Neuronal stem cell (in vitro differentiated cells): ENCODE data around the gene ADRA2B.

Experiments
- DNase-seq: peaks from one replicate; pipeline ENCODE4 v3.0.0-alpha.2; 2013; ENCODE audit warnings: low spot score
- H2AFZ ChIP-seq: one replicate; pipeline ENCODE4 v1.6.1; 2013; ENCODE audit warnings: mild to moderate bottlenecking, low read length, inconsistent platforms
- H2AK5ac ChIP-seq: 2 replicates; pipeline ENCODE4 v1.6.1; 2013; ENCODE audit warnings: low read depth, mild to moderate bottlenecking, inconsistent platforms, low read length, moderate library complexity, mixed read lengths
- H2BK120ac ChIP-seq: 2 replicates; pipeline ENCODE4 v1.6.1; 2013; ENCODE audit warnings: low read depth, mild to moderate bottlenecking, inconsistent platforms, low read length, moderate library complexity, mixed read lengths
- H2BK12ac ChIP-seq: one replicate; pipeline ENCODE4 v1.6.1; 2013; ENCODE audit warnings: low read length, inconsistent platforms
- H2BK15ac ChIP-seq: 2 replicates; pipeline ENCODE4 v1.6.1; 2013; ENCODE audit warnings: mild to moderate bottlenecking, low read length, inconsistent platforms, mixed read lengths
- H2BK5ac ChIP-seq: one replicate; pipeline ENCODE4 v1.6.1; 2013; ENCODE audit warnings: inconsistent platforms, mild to moderate bottlenecking, low read length, moderate library complexity
- H3K14ac ChIP-seq: one replicate; pipeline ENCODE4 v1.6.1; 2013; ENCODE audit warnings: low read length, inconsistent platforms
- H3K18ac ChIP-seq: 2 replicates; pipeline ENCODE4 v1.6.1; 2013; ENCODE audit warnings: low read length, inconsistent platforms
- H3K23ac ChIP-seq: 2 replicates; pipeline ENCODE4 v1.6.1; 2013; ENCODE audit warnings: low read depth, mild to moderate bottlenecking, mixed read lengths, low read length, inconsistent platforms; ENCODE audit not compliant: poor library complexity
- H3K27ac ChIP-seq: replicated peaks from 3 replicates; pipeline ENCODE4 v1.5.1; 2013; ENCODE audit warnings: low read length, inconsistent platforms
- H3K27me3 ChIP-seq, 3 experiments: 2 replicates each; pipeline ENCODE4 v1.6.1; 2013; ENCODE audit warnings: low read length in 3 of 3, mild to moderate bottlenecking in 2 of 3, inconsistent platforms in 1 of 3, low read depth in 1 of 3, mixed read lengths in 1 of 3, moderate library complexity in 1 of 3; ENCODE audit not compliant: control insufficient read depth in 3 of 3, insufficient read depth in 3 of 3
- H3K36me3 ChIP-seq, 2 donors: replicated peaks in 1 of 2; 2 replicates each; pipeline ENCODE4 v1.6.1; 2013; ENCODE audit warnings: low read length in 2 of 2; ENCODE audit not compliant: control insufficient read depth in 2 of 2, insufficient read depth in 2 of 2
- H3K4ac ChIP-seq: 2 replicates; pipeline ENCODE4 v1.6.1; 2013; ENCODE audit warnings: inconsistent platforms, mild to moderate bottlenecking, low read length, moderate library complexity
- H3K4me1 ChIP-seq, 2 donors: 1 replicate in 1 of 2; 2 replicates in 1 of 2; pipeline ENCODE4 v1.6.1; 2013; ENCODE audit warnings: low read length in 2 of 2, low read depth in 1 of 2; ENCODE audit not compliant: control insufficient read depth in 2 of 2, insufficient read depth in 1 of 2
- H3K4me2 ChIP-seq: one replicate; pipeline ENCODE4 v1.6.1; 2013; ENCODE audit warnings: mild to moderate bottlenecking, low read length, inconsistent platforms; ENCODE audit not compliant: insufficient read depth, poor library complexity, severe bottlenecking
- H3K4me3 ChIP-seq, 2 donors: 2 replicates each; pipeline ENCODE4 v1.5.1; 2013; ENCODE audit warnings: low read length in 2 of 2, mild to moderate bottlenecking in 2 of 2, inconsistent platforms in 1 of 2, moderate library complexity in 1 of 2
- H3K79me1 ChIP-seq: one replicate; pipeline ENCODE4 v1.6.1; 2013; ENCODE audit warnings: low read depth, mild to moderate bottlenecking, inconsistent platforms, low read length, moderate library complexity
- H3K9ac ChIP-seq: one replicate; pipeline ENCODE4 v1.6.1; 2013; ENCODE audit warnings: mild to moderate bottlenecking, low read depth, low read length, inconsistent platforms; ENCODE audit not compliant: poor library complexity
- H3K9me3 ChIP-seq, 2 donors: replicated peaks in 1 of 2; 2 replicates each; pipeline versions ENCODE3 to v1.6.1; 2013; ENCODE audit warnings: low read length in 2 of 2, mild to moderate bottlenecking in 2 of 2, inconsistent platforms in 1 of 2, low read depth in 1 of 2, mixed read lengths in 1 of 2, moderate library complexity in 1 of 2; ENCODE audit not compliant: control insufficient read depth in 2 of 2, insufficient read depth in 1 of 2
- H4K8ac ChIP-seq: one replicate; pipeline ENCODE4 v1.6.1; 2013; ENCODE audit warnings: low read depth, mild to moderate bottlenecking, inconsistent platforms, low read length, moderate library complexity
- H4K91ac ChIP-seq: one replicate; pipeline ENCODE4 v1.6.1; 2013; ENCODE audit warnings: low read length, low read depth, mild to moderate bottlenecking, inconsistent platforms; ENCODE audit not compliant: poor library complexity
- WGBS, 2 donors: extraction: QIAGEN DNeasy Blood & Tissue Kit; methylation state at CpG; one replicate each; pipeline ENCODE4 v1.1.7; 2013; ENCODE audit warnings: missing lambda C conversion rate in 2 of 2, mixed read lengths in 1 of 2; ENCODE audit not compliant: insufficient read length in 2 of 2, insufficient replicate concordance in 1 of 2; ENCODE audit errors: extremely low coverage in 2 of 2; 5-methylcytosine and 5-hydroxymethylcytosine counted together

ADRA2B gene

GRCh38 chr2:96082211-96083063, 33.9 kb downstream of the ADRA2B start:
- no peak overlapping the region for H2BK120ac ChIP-seq
- H3K79me1 ChIP-seq = no peaks in the 10 kb centered on the region
- H3K9ac ChIP-seq = no peak overlapping the region
- DNase-seq = no peak
- no peak overlapping the region for H3K4me2 ChIP-seq
- H4K91ac ChIP-seq = no peak overlapping the region
- H2BK12ac ChIP-seq = no peak overlapping the region
- H4K8ac ChIP-seq = no peak overlapping the region
- H3K4me3 ChIP-seq = no peak overlapping the region
- no peak overlapping the region for H3K27ac ChIP-seq
- H3K9me3 ChIP-seq = no peaks in the 10 kb centered on the region
- H3K18ac ChIP-seq = no peak overlapping the region
- WGBS, 2 donors = no CpG with 5 or more reads among the region's 14 CpGs
- H3K4ac ChIP-seq = no peak overlapping the region
- H3K36me3 ChIP-seq = no peaks in the 10 kb centered on the region
- no peak overlapping the region for H3K23ac ChIP-seq
- no peak overlapping the region for H2BK5ac ChIP-seq
- no peak overlapping the region for H2AFZ ChIP-seq
- no peaks in the 10 kb centered on the region for H3K4me1 ChIP-seq
- H2AK5ac ChIP-seq = peak overlapping the region; percentile 33
- H3K14ac ChIP-seq = no peak overlapping the region
- peaks cover 0 to 3% (median 0%) of the 10 kb centered on the region in 3 experiments for H3K27me3 ChIP-seq
- no peak overlapping the region for H2BK15ac ChIP-seq

GRCh38 chr2:96081042-96081441, 35.3 kb downstream of the ADRA2B start:
- Histone ChIP-seq H3K79me1 (no peaks in the 10 kb centered on the region), H3K4me2 (no peak overlapping the region), H4K91ac (no peak overlapping the region), H2BK5ac (no peak overlapping the region), H3K4me1 (no peaks in the 10 kb centered on the region), H2AK5ac (no peak overlapping the region), H3K9me3 (no peaks in the 10 kb centered on the region), H3K4ac (no peak overlapping the region), H3K18ac (no peak overlapping the region), H3K23ac (no peak overlapping the region), H2BK12ac (no peak overlapping the region), H3K27ac (no peak overlapping the region), H2BK15ac (no peak overlapping the region), H3K4me3 (no peak overlapping the region), H2BK120ac (no peak overlapping the region), H3K9ac (no peak overlapping the region), H3K27me3 (peaks cover 0 to 3% (median 0%) of the 10 kb centered on the region in 3 experiments), H3K14ac (no peak overlapping the region), H2AFZ (no peak overlapping the region), H3K36me3 (no peaks in the 10 kb centered on the region), H4K8ac (no peak overlapping the region)
- DNase-seq = no peak
- WGBS, 2 donors = no CpG with 5 or more reads among the region's 2 CpGs

DNA sequence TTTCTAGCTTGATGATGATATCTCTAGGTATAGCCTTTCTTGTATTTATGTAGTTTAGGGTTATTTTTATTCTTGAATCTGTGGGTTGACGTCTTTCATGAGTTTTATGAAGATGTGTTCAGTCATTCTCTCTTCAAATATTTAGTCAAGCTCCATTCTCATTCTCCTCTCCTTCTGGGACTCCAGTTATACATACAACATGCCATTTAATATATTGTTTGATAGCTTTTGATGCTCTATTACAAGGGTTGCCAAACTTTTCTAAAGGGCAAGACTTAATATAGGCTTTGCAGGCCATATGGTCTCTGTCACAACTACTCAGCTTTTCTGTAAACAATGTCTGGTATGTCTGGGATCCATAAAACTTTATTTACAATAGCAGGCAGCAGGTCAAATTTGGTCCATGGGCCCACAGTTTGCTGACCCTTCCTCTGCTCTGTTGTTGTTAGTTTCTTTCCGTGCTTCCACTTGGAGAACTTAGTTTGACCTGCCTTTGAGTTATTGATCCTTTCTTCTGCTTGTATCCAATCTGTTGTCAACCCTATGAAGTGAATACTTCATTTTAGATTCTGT, 41.1 kb downstream of the ADRA2B start:
- Histone ChIP-seq H2AK5ac (no peak overlapping the region), H3K27me3 (peaks cover 0 to 5% (median 0%) of the 10 kb centered on the region in 3 experiments), H3K27ac (no peak overlapping the region), H2BK12ac (no peak overlapping the region), H2BK15ac (no peak overlapping the region), H3K36me3 (no peaks in the 10 kb centered on the region), H3K23ac (no peak overlapping the region), H4K91ac (no peak overlapping the region), H3K4me3 (no peak overlapping the region), H4K8ac (no peak overlapping the region), H3K18ac (no peak overlapping the region), H3K79me1 (no peaks in the 10 kb centered on the region), H3K9me3 (peaks cover 0 to 2% of the 10 kb centered on the region in 2 donors), H2BK120ac (no peak overlapping the region), H2AFZ (no peak overlapping the region), H3K9ac (no peak overlapping the region), H3K4me1 (no peaks in the 10 kb centered on the region), H3K4me2 (no peak overlapping the region), H3K14ac (no peak overlapping the region), H3K4ac (no peak overlapping the region), H2BK5ac (no peak overlapping the region)
- DNase-seq = no peak
- no CpG with 5 or more reads among the region's 2 CpGs for WGBS, 2 donors

GRCh38 chr2:96074156-96074555, 42.2 kb downstream of the ADRA2B start:
- Histone ChIP-seq H3K4me3 (no peak overlapping the region), H3K79me1 (no peaks in the 10 kb centered on the region), H4K91ac (no peak overlapping the region), H3K27ac (no peak overlapping the region), H2AFZ (no peak overlapping the region), H4K8ac (no peak overlapping the region), H2BK5ac (no peak overlapping the region), H3K36me3 (no peaks in the 10 kb centered on the region), H2BK12ac (no peak overlapping the region), H3K4ac (no peak overlapping the region), H3K4me2 (no peak overlapping the region), H2AK5ac (peak overlapping the region; percentile 97), H3K18ac (peak overlapping the region; percentile 48), H2BK15ac (no peak overlapping the region), H3K14ac (peak overlapping the region; percentile 8), H3K23ac (no peak overlapping the region), H3K4me1 (no peaks in the 10 kb centered on the region), H3K9me3 (peaks cover 0 to 2% of the 10 kb centered on the region in 2 donors), H2BK120ac (no peak overlapping the region), H3K27me3 (peaks cover 0 to 5% (median 0%) of the 10 kb centered on the region in 3 experiments), H3K9ac (no peak overlapping the region)
- WGBS, 2 donors = no CpG with 5 or more reads among the region's 6 CpGs
- no peak for DNase-seq
